Gastroesophageal sphincter (tissue), 3 donors: ENCODE measurements around the gene ZP4.

Source experiments
- CTCF ChIP-seq, 4 experiments: fragments of 200-600 bp in 2 of 4; fragments of 450-650 bp in 2 of 4; sonication (generic) in 1 of 4; IDR thresholded peaks; one replicate each; pipeline ENCODE4 v1.5.1; 2017 to 2019; ENCODE audit warnings: antibody characterized with exemption in 4 of 4, mild to moderate bottlenecking in 2 of 4, moderate library complexity in 2 of 4
- EP300 ChIP-seq: sonication (generic); formaldehyde crosslinking; IDR thresholded peaks from one replicate; pipeline ENCODE4 v1.6.1; 2017; ENCODE audit warnings: antibody characterized with exemption, mild to moderate bottlenecking
- POLR2A ChIP-seq, 2 donors: fragments of 450-650 bp; IDR thresholded peaks; one replicate each; pipeline ENCODE4 v1.6.1; 2017; ENCODE audit warnings: antibody characterized with exemption in 2 of 2, mild to moderate bottlenecking in 2 of 2, moderate library complexity in 1 of 2
- POLR2AphosphoS5 ChIP-seq: sonication (generic); formaldehyde crosslinking; IDR thresholded peaks from one replicate; pipeline ENCODE4 v1.6.1; 2017; ENCODE audit warnings: antibody characterized with exemption

GRCh38 chr1:237901299-237901934, 10.7 kb upstream of the ZP4 start:
- TF ChIP-seq CTCF (IDR thresholded peaks at IDR 0.05) = peak in 1 of 4 experiments; percentile 21
- no peak for TF ChIP-seq POLR2A (IDR thresholded peaks at IDR 0.05)
- no peak for TF ChIP-seq POLR2AphosphoS5
- TF ChIP-seq EP300 = no peak
